ENCODE data around the gene FER. TPM values are rescaled to one million over a fixed set of nuclear protein-coding genes. Genes with fewer than 3 reads are reported as not detected.
"Not testable (repeated sequence)": the region's sequence is repeated elsewhere in the genome, so short reads cannot be mapped to it uniquely, and the experiment has no call there.

FER gene
- total RNA-seq (10 to 100 TPM; 16.1 to 37.5 (median 29.5) TPM), polyA plus RNA-seq (10 to 100 TPM in 1 of 3 donors, 1 to 10 TPM in 2; 3.5 to 10.8 (median 4.5) TPM)
- long read RNA-seq, donor 1 = 0 reads
- long read RNA-seq, donor 2 = 0 reads
- long read RNA-seq, donor 3 = 0 reads
- long read RNA-seq, donor 4, partial matches to known transcripts = 2 of 9 reads
- long read RNA-seq, donor 4, other reads (novel, unspliced or antisense) = 7 of 9 reads
- long read RNA-seq, donor 5, partial matches to known transcripts = 2 of 8 reads
- long read RNA-seq, donor 5, other reads (novel, unspliced or antisense) = 6 of 8 reads
- long read RNA-seq, donor 6, partial matches to known transcripts = 3 of 10 reads
- long read RNA-seq, donor 6, other reads (novel, unspliced or antisense) = 7 of 10 reads
- long read RNA-seq, donor 7 = 0 reads
- long read RNA-seq, donor 8 = 0 reads
- long read RNA-seq, donor 9, partial matches to known transcripts = 0 of 1 reads
- long read RNA-seq, donor 9, other reads (novel, unspliced or antisense) = 0 of 1 reads
- long read RNA-seq, donor 10 = 0 reads

DNA sequence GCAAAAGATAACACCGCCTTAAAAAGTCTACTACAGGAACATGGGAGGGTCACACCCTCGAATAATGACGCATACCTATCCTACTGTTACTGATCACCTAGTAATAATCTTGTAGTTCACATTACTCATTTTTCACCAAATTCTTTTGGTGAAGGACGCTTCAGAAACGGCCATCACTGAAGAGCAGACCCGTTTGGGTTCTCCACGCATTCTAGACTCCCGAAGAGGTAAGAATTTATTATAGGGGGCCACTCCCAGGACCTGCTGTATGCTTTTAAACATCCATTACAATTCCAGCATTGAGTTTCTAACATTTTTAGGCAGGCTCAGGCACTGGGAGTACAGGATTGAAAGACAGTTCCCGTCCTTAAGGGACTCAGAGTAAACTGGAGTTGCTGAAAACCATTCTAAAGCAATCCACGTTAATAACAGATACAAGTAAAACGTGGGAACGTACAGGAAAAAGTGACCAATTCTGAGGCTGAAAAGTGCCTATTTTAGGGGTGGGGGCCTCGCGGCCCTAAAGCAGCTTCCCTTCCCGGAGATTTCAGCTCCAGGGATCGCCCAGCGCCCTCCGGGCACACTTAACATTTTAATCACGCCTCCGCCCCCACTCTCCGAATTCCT lies at the start of gene FER:
TSS of gene FER (plus strand) at position 124 of the 627 bp plus-strand sequence. CDS start 50,286 bp downstream, outside the sequence.
- Histone ChIP-seq H3K4me3 (peak within 1 kb of the TSS; percentile 17 to 97 (median 80)), H3K27me3 (no peaks in the 10 kb centered on the region), H3K27ac (peak within 1 kb of the TSS; percentile 90 to 98 (median 94)), H3K9me3 (replicated peaks in 1 of 3) (no peaks in the 10 kb centered on the region), H3K36me3 (replicated peaks in 1 of 2) (no peaks in the 10 kb centered on the region), H3K4me1 (replicated peaks in 1 of 2) (peaks cover 3 to 18% of the 10 kb centered on the region in 2 donors)
- intact Hi-C loops (cut with DNase I) = no loop called here
- DNase-seq = peak in 6 of 7 donors; percentile 32 to 65 (median 44)
- whole genome bisulfite sequencing, 4 donors = 0 to 1% (median 0%) methylated on average over 17 to 21 of the region's 21 CpGs
- TF ChIP-seq POLR2A (IDR thresholded peaks at IDR 0.05) (peak in 1 of 2 donors; percentile 38), CTCF (IDR thresholded peaks at IDR 0.05) (no peak)

GRCh38 chr5:108700388-108700787 lies 47.3 kb upstream of the FER start:
- H3K4me3 ChIP-seq; H3K4me1 ChIP-seq (replicated peaks in 1 of 2); H3K27me3 ChIP-seq; H3K36me3 ChIP-seq (replicated peaks in 1 of 2); H3K9me3 ChIP-seq (replicated peaks in 1 of 3); H3K27ac ChIP-seq; intact Hi-C loops (cut with DNase I); DNase-seq: not testable (repeated sequence)
- WGBS, 4 donors = 97 to 100% (median 99%) methylated on average over 2 to 5 of the region's 5 CpGs

DNA sequence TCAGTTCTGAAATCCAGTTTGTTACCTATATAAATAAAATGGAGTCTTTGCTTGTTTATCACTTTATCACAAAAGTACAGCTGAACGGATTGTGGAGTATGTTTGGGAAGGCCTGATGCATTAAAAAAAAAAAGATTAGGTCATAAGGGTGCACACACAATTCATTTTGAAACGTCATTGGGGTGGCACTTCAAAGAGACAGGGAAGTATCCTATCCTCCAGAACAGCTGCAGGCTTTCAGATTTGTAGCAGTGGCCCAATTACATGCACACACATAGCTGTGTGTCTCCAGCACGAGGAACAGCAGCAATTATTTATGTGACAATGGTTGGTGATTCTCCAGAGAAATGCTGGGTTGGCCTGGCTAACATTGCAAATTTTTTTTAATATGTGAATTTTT lies 46.8 kb upstream of the FER start:
- H3K27me3 ChIP-seq = no peaks in the 10 kb centered on the region
- H3K36me3 ChIP-seq (replicated peaks in 1 of 2) = no peaks in the 10 kb centered on the region
- H3K9me3 ChIP-seq (replicated peaks in 1 of 3) = no peaks in the 10 kb centered on the region
- peak in 3 of 7 donors; percentile 12 to 65 (median 35) for DNase-seq
- TF ChIP-seq CTCF (IDR thresholded peaks at IDR 0.05) (no peak), POLR2A (IDR thresholded peaks at IDR 0.05) (no peak)
- no peaks in the 10 kb centered on the region for H3K4me1 ChIP-seq (replicated peaks in 1 of 2)
- no peak overlapping the region for H3K4me3 ChIP-seq
- 17 to 26% (median 23%) methylated on average over 2 to 3 of the region's 3 CpGs for WGBS, 4 donors
- H3K27ac ChIP-seq = no peak overlapping the region
- intact Hi-C loops (cut with DNase I) = no loop called here

DNA sequence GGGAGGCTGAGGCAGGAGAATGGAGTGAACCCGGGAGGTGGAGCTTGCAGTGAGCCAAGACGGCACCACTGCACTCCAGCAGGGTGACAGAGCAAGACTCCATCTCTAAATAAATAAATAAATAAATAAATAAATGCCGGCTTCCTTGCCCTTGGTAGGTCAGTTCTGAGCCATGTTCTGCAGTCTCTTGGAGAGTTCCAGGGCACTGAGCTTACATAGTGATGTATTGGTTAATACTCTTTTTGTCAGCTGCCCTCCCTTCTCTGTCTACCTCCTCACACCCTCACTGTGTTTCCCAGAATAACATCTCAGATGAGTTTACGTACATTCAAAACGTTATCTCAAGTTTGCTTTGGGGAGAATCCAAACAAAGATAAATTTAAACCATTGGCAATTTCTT lies 45.2 kb upstream of the FER start:
- H3K4me1 ChIP-seq (replicated peaks in 1 of 2) = no peaks in the 10 kb centered on the region
- no peaks in the 10 kb centered on the region for H3K9me3 ChIP-seq (replicated peaks in 1 of 3)
- no peaks in the 10 kb centered on the region for H3K27me3 ChIP-seq
- no peak for TF ChIP-seq POLR2A (IDR thresholded peaks at IDR 0.05)
- TF ChIP-seq CTCF (IDR thresholded peaks at IDR 0.05) = no peak
- H3K36me3 ChIP-seq (replicated peaks in 1 of 2) = no peaks in the 10 kb centered on the region
- no peak overlapping the region for H3K27ac ChIP-seq
- WGBS, 4 donors = 76 to 82% (median 80%) methylated on average over 5 of the region's 5 CpGs
- no peak for DNase-seq
- intact Hi-C loops (cut with DNase I) = no loop called here
- H3K4me3 ChIP-seq = no peak overlapping the region
